Femur (tissue), 1 donor: ENCODE results near the gene PIAS4.

Experiments used
- DNase-seq: peaks from one replicate; pipeline ENCODE4 v3.0.0-alpha.2; 2017

The PIAS4 gene

GRCh38 chr19:4060621-4061177, 53.2 kb downstream of the PIAS4 start:
- DNase-seq: no peak

DNA sequence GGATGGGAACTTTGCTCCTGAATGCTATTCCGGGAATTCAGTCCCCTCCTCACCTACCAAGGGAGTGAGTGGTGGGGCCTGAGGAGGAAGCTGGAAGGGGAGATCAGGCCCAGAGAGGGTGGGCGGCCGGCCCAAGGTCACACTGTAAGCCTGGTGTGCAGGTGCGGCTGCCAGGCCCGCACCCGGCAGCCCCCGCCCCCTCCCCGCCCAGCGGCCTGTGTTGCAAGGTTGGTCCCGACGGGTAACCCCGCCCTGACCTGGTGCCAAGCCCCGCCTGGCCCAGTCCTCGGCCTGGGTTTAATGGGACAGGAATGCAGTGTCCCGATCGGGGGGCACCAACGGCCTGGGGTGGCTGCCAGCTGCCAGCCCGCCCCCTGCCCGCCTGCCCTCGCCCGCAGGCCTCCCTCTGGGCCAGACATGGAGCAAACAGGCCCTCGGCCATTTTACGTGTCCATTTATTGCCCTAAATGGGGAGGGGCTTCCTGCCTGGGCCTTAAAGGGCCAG, 53.7 kb downstream of the PIAS4 start:
- DNase-seq: no peak

- peak; percentile 22 for DNase-seq
Measured at GRCh38 chr19:4061683-4062418, 54.3 kb downstream of the PIAS4 start.

DNA sequence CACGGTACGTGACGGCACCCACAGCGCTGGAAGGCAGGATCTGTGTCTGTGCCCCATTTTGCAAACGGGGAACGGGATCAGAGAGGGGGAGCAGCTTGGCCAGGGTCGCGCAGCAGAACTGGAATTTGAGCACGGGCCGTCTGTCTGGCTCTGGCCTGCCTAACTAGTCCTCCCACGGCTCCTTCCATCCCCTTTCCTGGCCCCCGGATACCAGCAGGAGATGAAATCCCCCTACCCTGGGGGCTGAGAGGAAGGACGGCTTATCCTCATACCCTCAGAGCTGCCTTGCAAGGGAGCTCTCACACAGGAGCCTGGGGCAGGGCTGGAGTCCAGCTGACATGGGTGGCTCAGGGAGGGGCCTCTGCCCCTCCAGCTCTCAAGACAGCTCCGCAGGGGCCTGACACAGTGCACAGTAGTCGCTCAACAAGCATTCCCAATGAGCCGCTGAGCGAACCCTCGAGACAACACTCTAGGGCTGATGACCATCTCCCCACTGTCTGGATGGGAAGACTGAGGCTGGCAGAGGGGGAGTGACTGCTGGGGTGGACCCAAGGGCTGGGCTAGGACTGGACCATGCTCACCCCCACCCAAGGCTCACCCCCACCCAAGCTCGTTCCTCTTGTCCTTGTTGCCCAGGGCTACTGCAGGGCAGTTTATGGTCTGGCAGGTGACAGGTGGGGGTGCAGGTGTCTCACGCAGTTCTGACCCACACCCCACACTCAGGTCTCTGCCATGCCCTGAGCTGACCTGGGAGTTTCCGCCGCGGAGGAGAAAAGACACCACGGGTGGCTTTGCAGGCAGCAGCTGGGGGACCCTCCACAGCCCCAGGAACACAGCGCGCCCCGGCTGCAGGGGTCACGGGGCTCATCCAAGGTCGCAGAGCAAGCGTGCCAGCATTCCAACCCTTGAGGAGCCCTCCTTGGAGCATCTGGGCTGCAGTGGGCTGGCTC, 55.2 kb downstream of the PIAS4 start:
- no peak for DNase-seq

DNA sequence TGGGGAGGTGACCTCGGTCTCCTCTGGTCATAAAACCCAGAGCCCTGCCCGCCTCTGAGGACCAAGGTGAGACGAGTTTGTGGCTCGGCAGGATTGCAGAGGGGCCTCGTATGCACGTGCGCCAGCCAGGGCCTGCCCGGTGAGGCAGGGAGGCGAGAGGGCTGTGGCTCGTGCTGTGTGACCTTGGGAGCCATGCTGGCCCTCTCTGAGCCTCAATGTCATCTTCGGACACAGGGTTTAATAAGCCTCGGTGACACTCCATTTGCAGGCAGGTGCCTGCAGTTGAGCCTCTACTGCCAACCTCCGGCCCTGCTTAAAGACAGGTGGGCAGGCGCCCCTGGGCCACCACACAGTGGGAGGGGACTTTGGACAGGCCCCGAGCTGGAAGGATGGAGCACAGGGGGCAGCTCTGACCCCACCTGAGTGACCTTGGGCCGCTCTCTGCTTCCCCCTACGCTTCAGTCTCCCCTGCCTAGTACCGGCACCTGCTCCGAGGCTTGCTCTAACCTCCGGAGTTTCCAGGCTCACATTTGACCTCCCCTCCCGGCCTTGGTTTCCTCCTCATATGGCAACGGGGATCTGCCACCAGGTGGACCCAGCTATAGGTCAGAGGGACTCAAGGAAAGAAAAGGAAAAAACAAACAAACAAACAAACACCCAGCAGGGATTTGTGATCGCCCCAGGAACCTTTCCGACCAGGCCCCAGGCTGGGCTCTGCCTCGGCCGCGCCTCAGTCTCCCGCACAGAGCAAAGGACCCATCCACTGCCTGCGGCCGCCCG, 56.0 kb downstream of the PIAS4 start:
- no peak for DNase-seq

- no peak for DNase-seq
Measured at GRCh38 chr19:4064149-4064495, 56.6 kb downstream of the PIAS4 start.

DNA sequence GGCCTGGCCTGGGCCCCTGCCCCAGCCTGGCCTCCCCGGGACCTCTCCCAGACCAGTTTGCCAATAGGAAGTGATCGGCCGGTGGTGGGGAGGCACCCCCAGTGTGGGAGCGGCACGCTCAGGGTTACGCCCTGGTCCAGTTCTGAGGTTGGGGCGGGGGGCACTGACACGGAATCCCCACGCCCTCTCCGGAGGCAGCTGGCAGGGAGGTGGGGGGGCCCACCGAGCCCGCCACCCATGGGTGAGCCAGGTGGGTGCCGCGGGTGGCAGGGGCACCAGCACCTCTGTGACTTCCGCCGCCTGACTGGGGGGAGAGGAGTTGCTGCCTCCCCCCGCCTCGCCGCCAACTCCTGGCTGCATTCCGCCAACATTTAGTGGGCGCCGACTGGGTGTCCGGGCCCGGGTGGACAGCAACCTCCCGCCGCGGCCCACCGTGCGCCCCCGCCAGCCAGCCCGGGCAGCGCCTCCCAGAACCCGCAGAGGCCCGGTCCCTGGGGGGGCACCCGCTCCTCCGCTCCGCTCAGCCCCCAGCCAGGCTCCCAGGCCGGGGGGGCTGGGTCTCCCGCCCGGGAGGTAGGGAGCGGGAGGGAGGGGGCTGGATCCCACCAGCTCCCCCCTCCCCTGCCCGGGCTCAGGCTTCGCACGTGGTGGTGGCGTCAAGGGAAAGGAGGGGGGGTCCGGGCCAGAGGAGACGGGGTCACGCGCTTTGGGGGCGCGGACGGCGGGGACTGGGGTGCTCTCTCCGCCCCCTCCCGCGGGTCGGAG, 57.1 kb downstream of the PIAS4 start:
- peak; percentile 71 for DNase-seq

GRCh38 chr19:4065430-4066175, 58.1 kb downstream of the PIAS4 start:
- DNase-seq: peak; percentile 98

GRCh38 chr19:4066176-4066606, 58.7 kb downstream of the PIAS4 start:
- DNase-seq: no peak

GRCh38 chr19:4066682-4067395, 59.3 kb downstream of the PIAS4 start, which contains the start of gene ZBTB7A:
Gene ZBTB7A, minus strand, starts transcription at chr19:4066899. Its CDS starts 11,667 bp downstream, at chr19:4055232.
- DNase-seq: peak; percentile 90

DNA sequence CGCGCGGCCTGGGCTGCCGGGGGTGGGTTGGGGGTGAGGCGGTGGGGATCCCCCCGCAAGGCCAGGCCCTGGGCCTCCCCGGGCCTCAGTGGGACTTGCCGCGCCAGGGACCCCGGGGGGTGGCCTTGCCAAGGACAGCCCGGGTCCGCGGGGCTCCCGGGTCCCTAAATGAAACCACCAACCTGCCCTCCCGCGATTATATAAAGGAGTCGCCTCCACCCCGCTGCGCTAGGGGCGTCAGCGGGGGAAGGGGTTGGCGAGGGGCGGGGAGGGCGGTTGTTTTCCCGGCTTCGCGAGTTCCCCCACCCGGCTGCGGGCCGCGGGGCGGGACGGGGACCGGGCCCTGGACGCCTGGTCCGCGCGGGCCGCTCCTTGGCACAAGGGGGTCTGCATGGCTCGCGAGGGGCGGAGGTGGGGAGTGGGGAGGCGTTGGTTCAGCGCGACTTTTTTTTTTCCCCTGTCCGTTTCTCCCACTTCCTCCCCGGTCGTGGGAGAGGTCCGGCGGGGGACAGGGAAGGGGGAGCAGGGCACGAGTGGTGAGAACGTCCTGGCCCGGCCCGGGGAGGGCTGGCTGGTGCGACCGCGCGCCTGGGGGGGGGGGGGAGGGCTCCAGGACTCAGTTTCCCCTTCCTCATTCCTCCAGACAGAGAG, 60.0 kb downstream of the PIAS4 start:
- DNase-seq: peak; percentile 59

DNA sequence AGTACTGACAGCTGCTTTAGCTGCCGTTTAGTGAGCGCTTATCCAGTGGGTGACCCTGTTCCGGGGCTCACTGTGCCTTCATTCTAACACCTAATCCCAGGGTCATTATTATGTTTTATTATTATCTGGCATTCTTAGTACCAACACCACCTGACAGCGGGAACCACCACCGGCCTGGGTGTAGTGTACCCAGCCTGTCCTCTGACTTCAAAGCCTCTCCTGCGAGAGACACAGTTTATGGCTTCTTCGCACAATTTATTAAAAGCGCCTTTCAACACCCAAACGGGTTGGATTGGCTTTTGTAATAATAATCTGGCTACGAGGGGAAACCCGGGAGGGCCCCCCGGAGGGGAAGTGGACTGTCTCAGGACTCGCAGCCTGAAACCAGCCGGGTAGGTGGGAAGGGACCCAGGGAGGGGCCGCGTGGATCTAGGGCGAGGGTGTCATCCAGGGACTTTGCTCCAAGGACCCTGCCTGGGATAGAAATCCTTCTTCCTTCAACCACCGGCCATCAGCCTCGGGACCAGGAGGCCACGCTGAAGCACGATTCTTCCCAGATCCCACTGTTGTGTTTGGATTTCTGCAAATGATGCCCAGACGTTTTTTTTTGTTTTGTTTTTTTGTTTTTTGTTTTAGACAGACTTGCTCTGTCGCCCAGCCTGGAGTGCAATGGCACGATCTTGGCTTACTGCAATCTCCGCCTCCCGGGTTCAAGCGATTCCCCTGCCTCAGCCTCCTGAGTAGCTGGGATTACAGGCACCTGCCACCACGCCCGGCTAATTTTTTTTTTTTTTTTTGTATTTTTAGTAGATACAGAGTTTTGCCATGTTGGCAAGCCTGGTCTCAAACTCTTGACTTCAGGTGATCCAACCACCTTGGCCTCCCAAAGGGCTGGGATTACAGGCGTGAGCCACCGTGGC, 60.8 kb downstream of the PIAS4 start:
- DNase-seq: peak; percentile 28

GRCh38 chr19:4069331-4069959, 61.9 kb downstream of the PIAS4 start:
- DNase-seq: peak; percentile 31

- no peak for DNase-seq
Measured at GRCh38 chr19:4071610-4072009, 64.1 kb downstream of the PIAS4 start.

GRCh38 chr19:4075373-4075772, 67.8 kb downstream of the PIAS4 start:
- DNase-seq: peak; percentile 17

DNA sequence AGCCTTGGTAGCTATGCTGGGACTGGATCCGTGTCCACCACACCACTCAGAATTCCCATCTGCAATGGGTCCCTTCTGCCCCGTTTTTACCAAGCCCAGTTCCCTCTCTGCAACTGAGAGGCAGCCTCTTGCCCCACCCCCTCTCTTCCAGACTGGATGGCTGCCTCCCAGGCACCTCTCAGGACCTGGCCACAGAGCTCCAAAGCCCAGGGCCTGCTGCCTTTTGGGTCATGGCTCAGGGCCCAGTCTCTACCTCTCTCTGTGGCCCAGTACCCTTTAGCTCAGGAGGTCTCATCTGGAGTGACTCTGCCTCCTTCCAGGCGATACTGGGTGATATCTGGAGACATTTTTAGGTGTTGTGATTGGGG, 69.5 kb downstream of the PIAS4 start:
- DNase-seq: no peak

DNA sequence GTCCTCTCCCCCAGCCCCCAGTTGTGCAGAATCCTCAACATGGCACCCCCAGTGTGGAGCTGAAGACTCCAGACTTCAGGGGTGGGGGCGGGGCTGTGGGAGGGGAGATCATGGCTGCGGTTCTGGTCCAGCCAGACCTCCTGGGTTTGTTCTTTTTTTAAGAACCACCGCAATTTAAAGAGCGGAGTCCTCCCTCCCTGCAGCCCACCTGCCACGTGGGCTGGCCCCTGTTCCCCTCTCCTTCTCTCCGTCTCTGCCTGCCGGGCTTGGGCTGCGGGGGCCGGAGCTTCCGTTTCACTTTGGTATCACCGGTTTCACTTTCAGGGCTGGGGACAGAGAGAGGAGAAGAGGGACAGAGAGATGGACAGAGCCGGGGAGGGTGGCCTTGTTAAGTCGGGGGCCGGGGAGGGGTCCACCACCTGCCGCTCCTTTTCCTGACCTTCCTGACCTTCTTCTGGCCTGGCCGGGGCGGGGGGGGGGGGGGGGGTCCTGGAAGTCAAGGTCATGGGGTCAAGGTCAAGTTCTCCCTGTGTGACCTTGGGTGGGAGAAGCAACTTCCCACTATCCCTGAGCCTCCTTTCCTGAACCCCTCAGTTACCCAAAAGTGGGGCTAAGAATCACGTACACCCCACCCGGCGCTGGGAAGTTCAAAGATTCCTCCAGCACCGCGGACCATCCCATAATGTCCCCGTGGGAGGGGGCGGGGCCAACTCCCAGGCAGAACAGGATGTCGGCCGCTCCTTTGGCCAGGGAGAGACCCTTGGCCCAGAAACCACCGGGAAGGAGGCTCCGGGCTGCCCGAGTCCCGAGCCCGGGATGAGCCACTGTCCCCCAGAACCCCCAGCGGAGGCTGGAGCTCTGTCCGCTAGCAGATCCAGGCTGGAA, 70.5 kb downstream of the PIAS4 start:
- DNase-seq: peak; percentile 80
